ENCODE results near the gene PTX3.

Gene PTX3

GRCh38 chr3:157467200-157467599, 30.6 kb downstream of the PTX3 start:
- no peak overlapping the region for H3K4me3 ChIP-seq (ENCODE audit: low read length)
- peaks cover 5% of the 10 kb centered on the region for H3K36me3 ChIP-seq (ENCODE audit: insufficient read depth, low read length)
- no peak overlapping the region for H2AFZ ChIP-seq (ENCODE audit: low read depth, low read length)
- H3K4me1 ChIP-seq (ENCODE audit: insufficient read depth, low read length), result no peaks in the 10 kb centered on the region
- H3K27me3 ChIP-seq (ENCODE audit: insufficient read depth, low read length), result no peaks in the 10 kb centered on the region
- H3K9me3 ChIP-seq (ENCODE audit: low read length), result no peaks in the 10 kb centered on the region

GRCh38 chr3:157469561-157470294, 33.1 kb downstream of the PTX3 start:
- Histone ChIP-seq H3K4me1 (ENCODE audit: insufficient read depth, low read length) (no peaks in the 10 kb centered on the region), H3K27me3 (ENCODE audit: insufficient read depth, low read length) (no peaks in the 10 kb centered on the region), H3K9me3 (ENCODE audit: low read length) (peaks cover 3% of the 10 kb centered on the region), H3K36me3 (ENCODE audit: insufficient read depth, low read length) (peaks cover 5% of the 10 kb centered on the region), H2AFZ (ENCODE audit: low read depth, low read length) (no peak overlapping the region), H3K4me3 (ENCODE audit: low read length) (no peak overlapping the region)

- peaks cover 5% of the 10 kb centered on the region for H3K36me3 ChIP-seq (ENCODE audit: insufficient read depth, low read length)
- no peaks in the 10 kb centered on the region for H3K27me3 ChIP-seq (ENCODE audit: insufficient read depth, low read length)
- H3K4me1 ChIP-seq (ENCODE audit: insufficient read depth, low read length), result no peaks in the 10 kb centered on the region
- H2AFZ ChIP-seq (ENCODE audit: low read depth, low read length), result no peak overlapping the region
- H3K4me3 ChIP-seq (ENCODE audit: low read length), result no peak overlapping the region
- H3K9me3 ChIP-seq (ENCODE audit: low read length), result peaks cover 3% of the 10 kb centered on the region
These were observed 34.4 kb downstream of the PTX3 start for GRCh38 chr3:157471064-157471463.

DNA sequence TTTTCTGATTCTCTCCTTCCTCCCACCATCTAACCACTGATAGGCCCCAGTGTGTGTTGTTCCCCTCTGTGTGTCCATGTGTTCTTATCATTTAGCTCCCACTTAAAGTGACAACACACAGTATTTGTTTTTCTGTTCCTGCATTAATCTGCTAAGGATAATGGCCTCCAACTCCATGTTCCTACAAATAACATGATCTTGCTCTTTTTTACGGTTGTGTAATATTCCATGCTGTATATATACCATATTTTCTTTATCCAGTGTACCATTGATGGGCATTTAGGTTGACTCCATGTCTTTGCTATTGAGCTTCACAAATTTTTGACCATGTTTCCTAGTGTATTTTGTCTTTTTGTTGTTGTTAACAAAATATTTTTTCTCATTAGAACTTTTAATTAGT, 36.0 kb downstream of the PTX3 start:
- Histone ChIP-seq H2AFZ (ENCODE audit: low read depth, low read length) (no peak overlapping the region), H3K36me3 (ENCODE audit: insufficient read depth, low read length) (peaks cover 2% of the 10 kb centered on the region), H3K4me3 (ENCODE audit: low read length) (no peak overlapping the region), H3K9me3 (ENCODE audit: low read length) (peaks cover 3% of the 10 kb centered on the region), H3K4me1 (ENCODE audit: insufficient read depth, low read length) (no peaks in the 10 kb centered on the region), H3K27me3 (ENCODE audit: insufficient read depth, low read length) (no peaks in the 10 kb centered on the region)

DNA sequence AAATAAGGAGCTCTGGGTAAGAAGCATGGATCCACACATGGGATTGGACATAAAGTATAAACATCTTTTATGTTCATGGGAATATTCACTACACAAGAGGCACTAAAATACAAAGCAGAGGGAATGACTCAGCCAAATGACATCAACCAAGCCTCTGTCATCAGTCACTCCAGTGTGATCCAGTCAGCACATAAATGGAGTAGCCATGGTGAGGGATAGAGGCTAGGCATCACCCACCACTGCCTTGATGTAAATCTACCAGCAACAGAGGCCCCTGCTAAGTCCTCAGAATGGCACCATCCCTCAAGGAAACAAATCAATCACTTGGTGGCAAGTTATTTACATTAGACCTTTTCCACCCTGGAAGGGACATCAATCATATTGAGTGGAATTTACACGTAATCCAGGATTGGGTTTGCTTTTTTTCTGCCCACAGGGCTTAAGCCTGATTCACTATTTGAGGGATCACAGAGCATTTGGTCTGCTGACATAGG, 39.3 kb downstream of the PTX3 start:
- H3K4me3 ChIP-seq (ENCODE audit: low read length), result no peak overlapping the region
- peaks cover 6% of the 10 kb centered on the region for H3K4me1 ChIP-seq (ENCODE audit: insufficient read depth, low read length)
- no peaks in the 10 kb centered on the region for H3K36me3 ChIP-seq (ENCODE audit: insufficient read depth, low read length)
- H3K27me3 ChIP-seq (ENCODE audit: insufficient read depth, low read length), result no peaks in the 10 kb centered on the region
- H2AFZ ChIP-seq (ENCODE audit: low read depth, low read length), result no peak overlapping the region
- peaks cover 3% of the 10 kb centered on the region for H3K9me3 ChIP-seq (ENCODE audit: low read length)

- Histone ChIP-seq H2AFZ (ENCODE audit: low read depth, low read length) (no peak overlapping the region), H3K4me1 (ENCODE audit: insufficient read depth, low read length) (peaks cover 7% of the 10 kb centered on the region), H3K4me3 (ENCODE audit: low read length) (no peak overlapping the region), H3K27me3 (ENCODE audit: insufficient read depth, low read length) (no peaks in the 10 kb centered on the region), H3K9me3 (ENCODE audit: low read length) (peaks cover 4% of the 10 kb centered on the region), H3K36me3 (ENCODE audit: insufficient read depth, low read length) (no peaks in the 10 kb centered on the region)
These were observed 40.8 kb downstream of the PTX3 start for GRCh38 chr3:157477441-157477840.

DNA sequence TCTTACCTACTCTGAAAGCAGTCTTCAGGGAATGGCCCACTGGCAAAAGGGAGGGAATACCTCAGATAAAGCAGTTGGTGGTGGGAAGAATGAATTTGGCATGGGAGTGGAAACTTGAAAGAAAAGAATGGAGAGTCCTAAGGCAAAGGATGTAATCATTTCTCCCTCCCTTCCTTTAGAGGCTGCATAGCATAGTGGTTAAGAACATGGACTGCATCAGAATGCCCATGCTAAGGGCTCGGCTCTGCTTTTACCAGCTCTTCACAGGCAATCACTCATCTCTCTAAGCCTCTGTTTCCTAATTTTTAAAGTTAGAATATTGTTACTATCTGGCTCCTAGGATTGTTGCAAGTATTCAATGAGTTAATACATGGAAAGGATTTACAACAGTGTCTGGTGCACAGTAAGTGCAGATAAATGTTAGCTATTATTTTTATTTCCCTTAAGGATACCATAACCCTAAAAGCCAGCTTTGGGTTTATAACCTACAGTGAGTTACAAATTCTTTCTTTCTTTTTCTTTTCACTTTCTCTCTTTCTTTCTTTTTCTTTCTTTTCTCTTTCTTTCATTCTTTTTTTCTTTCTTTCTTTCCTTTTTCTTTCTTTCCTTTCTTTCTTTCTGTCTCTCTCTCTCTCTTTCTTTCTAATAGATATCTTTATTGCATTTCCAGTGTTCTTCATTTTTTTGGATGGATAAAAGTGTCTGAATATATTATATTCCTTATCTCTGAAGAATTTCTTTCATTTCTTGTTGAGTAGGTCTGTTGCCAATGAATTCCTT, 43.0 kb downstream of the PTX3 start:
- Histone ChIP-seq H3K27me3 (ENCODE audit: insufficient read depth, low read length) (no peaks in the 10 kb centered on the region), H3K4me1 (ENCODE audit: insufficient read depth, low read length) (peaks cover 7% of the 10 kb centered on the region), H3K9me3 (ENCODE audit: low read length) (peaks cover 2% of the 10 kb centered on the region), H3K4me3 (ENCODE audit: low read length) (no peak overlapping the region), H3K36me3 (ENCODE audit: insufficient read depth, low read length) (no peaks in the 10 kb centered on the region), H2AFZ (ENCODE audit: low read depth, low read length) (no peak overlapping the region)

DNA sequence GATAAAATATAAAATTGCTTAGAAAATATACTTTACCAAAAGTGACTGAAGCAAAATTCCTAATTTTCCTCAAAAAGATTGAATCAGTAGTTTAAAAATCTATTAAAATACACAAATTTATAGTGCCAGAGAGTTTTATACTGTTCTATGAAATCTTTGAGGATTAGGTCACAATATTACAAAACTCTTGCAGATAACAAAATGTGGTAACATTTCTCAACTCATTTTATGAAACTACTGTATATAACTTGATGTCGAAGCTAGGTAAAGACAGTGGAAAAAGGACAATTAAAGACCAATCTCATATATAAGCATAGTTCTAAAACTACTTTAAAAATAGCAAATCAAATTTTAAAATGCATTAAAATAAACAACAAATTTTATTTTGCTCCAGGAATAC, 50.7 kb downstream of the PTX3 start:
- no peak overlapping the region for H3K4me3 ChIP-seq (ENCODE audit: low read length)
- no peak overlapping the region for H2AFZ ChIP-seq (ENCODE audit: low read depth, low read length)
- no peaks in the 10 kb centered on the region for H3K4me1 ChIP-seq (ENCODE audit: insufficient read depth, low read length)
- no peaks in the 10 kb centered on the region for H3K27me3 ChIP-seq (ENCODE audit: insufficient read depth, low read length)
- H3K36me3 ChIP-seq (ENCODE audit: insufficient read depth, low read length), result no peaks in the 10 kb centered on the region
- H3K9me3 ChIP-seq (ENCODE audit: low read length), result peaks cover 3% of the 10 kb centered on the region

DNA sequence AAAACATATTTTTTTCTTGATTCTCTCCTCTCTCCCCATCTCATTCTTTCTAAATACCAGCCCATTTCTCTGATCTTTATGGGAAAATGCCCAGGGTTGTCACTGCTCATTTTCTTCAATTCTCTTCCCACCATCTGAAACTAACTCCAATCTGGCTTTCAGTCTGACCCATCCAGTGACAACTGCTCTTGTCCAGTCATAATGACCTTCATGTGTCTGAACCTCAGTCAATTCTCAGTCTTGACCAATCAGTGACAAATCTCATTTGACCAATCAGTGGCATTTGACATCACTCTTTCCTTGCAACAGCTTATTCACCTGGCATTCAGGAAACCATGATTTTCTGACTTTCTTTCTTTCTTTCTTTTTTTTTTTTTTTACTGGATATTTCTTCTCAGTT, 51.5 kb downstream of the PTX3 start:
- H2AFZ ChIP-seq (ENCODE audit: low read depth, low read length), result no peak overlapping the region
- H3K36me3 ChIP-seq (ENCODE audit: insufficient read depth, low read length), result no peaks in the 10 kb centered on the region
- H3K9me3 ChIP-seq (ENCODE audit: low read length), result peaks cover 2% of the 10 kb centered on the region
- no peaks in the 10 kb centered on the region for H3K27me3 ChIP-seq (ENCODE audit: insufficient read depth, low read length)
- no peak overlapping the region for H3K4me3 ChIP-seq (ENCODE audit: low read length)
- H3K4me1 ChIP-seq (ENCODE audit: insufficient read depth, low read length), result no peaks in the 10 kb centered on the region

- H3K36me3 ChIP-seq (ENCODE audit: insufficient read depth, low read length), result peaks cover 5% of the 10 kb centered on the region
- no peaks in the 10 kb centered on the region for H3K4me1 ChIP-seq (ENCODE audit: insufficient read depth, low read length)
- H3K9me3 ChIP-seq (ENCODE audit: low read length), result peaks cover 2% of the 10 kb centered on the region
- H2AFZ ChIP-seq (ENCODE audit: low read depth, low read length), result no peak overlapping the region
- no peak overlapping the region for H3K4me3 ChIP-seq (ENCODE audit: low read length)
- no peaks in the 10 kb centered on the region for H3K27me3 ChIP-seq (ENCODE audit: insufficient read depth, low read length)
These were observed 54.5 kb downstream of the PTX3 start for GRCh38 chr3:157491136-157491535.
